ENCODE measurements around the gene FTH1. TPM values are rescaled to one million over a fixed set of nuclear protein-coding genes. Genes with fewer than 3 reads are reported as not detected.

The FTH1 gene
- polyA plus RNA-seq, 1 donor from 2014 or later = 597 TPM

GRCh38 chr11:61914471-61915171 is 52.8 kb downstream of the FTH1 start:
- peaks cover 28% of the 10 kb centered on the region for H3K27me3 ChIP-seq (ENCODE audit: insufficient read depth, low read depth, low read length)
- no peaks in the 10 kb centered on the region for H3F3A ChIP-seq (ENCODE audit: insufficient read depth, low read length, poor library complexity, severe bottlenecking)
- no peak overlapping the region for H3K27ac ChIP-seq (ENCODE audit: low read length)
- no peak for TF ChIP-seq RAD21 (conservative IDR thresholded peaks at IDR 0.05)
- TF ChIP-seq CTCF (IDR thresholded peaks at IDR 0.05; ENCODE audit: poor library complexity, severe bottlenecking) = no peak
- no peak for TF ChIP-seq EP300 (conservative IDR thresholded peaks at IDR 0.05; ENCODE audit: poor library complexity, severe bottlenecking)
- no peak for TF ChIP-seq POLR2AphosphoS5 (IDR thresholded peaks at IDR 0.05)
- TF ChIP-seq SMC3 (conservative IDR thresholded peaks at IDR 0.05; ENCODE audit: poor library complexity) = no peak
- TF ChIP-seq MXI1 (conservative IDR thresholded peaks at IDR 0.05; ENCODE audit: poor library complexity, severe bottlenecking) = no peak
- no peak for TF ChIP-seq REST (IDR thresholded peaks at IDR 0.05; ENCODE audit: borderline replicate concordance)
- no peak for TF ChIP-seq EZH2 (IDR thresholded peaks at IDR 0.05; ENCODE audit: borderline replicate concordance, insufficient read depth, low read length, poor library complexity, severe bottlenecking)
- no peak for TF ChIP-seq TAF1 (IDR thresholded peaks at IDR 0.05; ENCODE audit: low read depth)
- no peaks in the 10 kb centered on the region for H3K79me2 ChIP-seq (replicated peaks; ENCODE audit: insufficient read depth, low read length)
- H3K4me2 ChIP-seq (ENCODE audit: low read length) = no peak overlapping the region
- H3K9ac ChIP-seq (ENCODE audit: low read length) = no peak overlapping the region
- no peak overlapping the region for H2AFZ ChIP-seq (ENCODE audit: low read depth, low read length)
- H3K4me3 ChIP-seq (ENCODE audit: low read length) = no peak overlapping the region
- no peaks in the 10 kb centered on the region for H3K9me3 ChIP-seq (ENCODE audit: low read length)
- no peaks in the 10 kb centered on the region for H4K20me1 ChIP-seq (ENCODE audit: insufficient read depth)
- no peaks in the 10 kb centered on the region for H3K36me3 ChIP-seq (ENCODE audit: insufficient read depth, low read length)
- no peaks in the 10 kb centered on the region for H3K9me2 ChIP-seq (ENCODE audit: insufficient read depth, low read length)

Small RNA genes within 50 kb of the gene (small RNA-seq; reads per million reads assigned to genes)
- 0 reads per million in 3 experiments for gene RNU6-1243P

Other genes with a start within 250 kb of the FTH1 start
- gene MYRF, start 215.0 kb downstream of the FTH1 start, polyA plus RNA-seq = 0.16 and 0.86 TPM in 2 replicates
- 134 and 141 TPM in 2 replicates for gene TMEM258, start 175.0 kb downstream of the FTH1 start, polyA plus RNA-seq
- 27.2 and 33.9 TPM in 2 replicates for gene FEN1, start 174.7 kb downstream of the FTH1 start, polyA plus RNA-seq
- gene FADS1, start 150.6 kb downstream of the FTH1 start, polyA plus RNA-seq = 102 and 119 TPM in 2 replicates
- 145 and 152 TPM in 2 replicates for gene FADS2, start 139.3 kb downstream of the FTH1 start, polyA plus RNA-seq
- 35.4 and 45.7 TPM in 2 replicates for gene FADS3, start 76.1 kb downstream of the FTH1 start, polyA plus RNA-seq
- gene RAB3IL1, start 50.1 kb downstream of the FTH1 start, polyA plus RNA-seq = 1.6 and 4.0 TPM in 2 replicates
- gene BEST1, start 17.3 kb downstream of the FTH1 start, polyA plus RNA-seq = 6.4 and 7.7 TPM in 2 replicates
- gene INCENP, start 156.4 kb upstream of the FTH1 start, polyA plus RNA-seq = 4.7 and 5.9 TPM in 2 replicates
- not detected in 2 replicates for gene SCGB1D1, start 222.6 kb upstream of the FTH1 start, polyA plus RNA-seq
- not detected in 2 replicates for gene SCGB2A1, start 241.0 kb upstream of the FTH1 start, polyA plus RNA-seq